IMR-90 (cell line): ENCODE results near the gene DPH7. TPM values are rescaled to one million over a fixed set of nuclear protein-coding genes. Genes with fewer than 3 reads are reported as not detected.
A peak's percentile ranks its signal among the peaks of the same experiment; 100 is the strongest.

Experiments
- ATAC-seq: fragments of 200-7000 bp; cut with Tn5 transposase; 2 replicates; pipeline ENCODE4 v1.9.1; 2020; ENCODE audit warnings: low read depth, mild to moderate bottlenecking, moderate library complexity
- BruUV-seq: library from RNA; stranded (reverse); fragments of 400-500 nt; replicated peaks from 2 replicates; lab custom pipeline; 2021; lab: Mats Ljungman, UMichigan
- CTCF ChIA-PET: fragments of 300-600 bp; formaldehyde crosslinking; extraction: SDS; loops from one replicate; lab custom pipeline; 2021; ENCODE audit warnings: antibody characterized with exemption; lab: Yijun Ruan, JAX
- POLR2A ChIA-PET: fragments of 300-600 bp; sonication (Branson Sonifier 250); formaldehyde crosslinking; loops from one replicate; lab custom pipeline; 2022; ENCODE audit warnings: antibody characterized with exemption; ENCODE audit not compliant: unreplicated experiment; lab: Charles Lee
- DNase-seq: peaks from one replicate; pipeline ENCODE4 v3.0.0; 2013
- H2AFZ ChIP-seq: replicated peaks from 2 replicates; pipeline ENCODE3; 2013; ENCODE audit warnings: low read length, mild to moderate bottlenecking; ENCODE audit not compliant: poor library complexity
- H2AK5ac ChIP-seq: 2 replicates; pipeline ENCODE4 v1.6.1; 2013; ENCODE audit warnings: low read depth, low read length, inconsistent platforms
- H2AK9ac ChIP-seq: replicated peaks from 2 replicates; pipeline ENCODE3; 2013; ENCODE audit warnings: mild to moderate bottlenecking, low read depth, low read length, moderate library complexity; ENCODE audit not compliant: poor library complexity
- H2BK120ac ChIP-seq: 2 replicates; pipeline ENCODE4 v1.6.1; 2013; ENCODE audit warnings: low read depth, low read length, inconsistent platforms
- H2BK15ac ChIP-seq: 3 replicates; pipeline ENCODE4 v1.6.1; 2013; ENCODE audit warnings: low read depth, low read length, inconsistent platforms
- H2BK20ac ChIP-seq: 2 replicates; pipeline ENCODE4 v1.6.1; 2013; ENCODE audit warnings: low read depth, mild to moderate bottlenecking, inconsistent platforms, low read length, moderate library complexity
- H2BK5ac ChIP-seq: 2 replicates; pipeline ENCODE4 v1.6.1; 2013; ENCODE audit warnings: mild to moderate bottlenecking, low read depth, low read length, inconsistent platforms; ENCODE audit not compliant: poor library complexity, severe bottlenecking
- H3K14ac ChIP-seq: replicated peaks from 2 replicates; pipeline ENCODE4 v1.6.1; 2013; ENCODE audit warnings: low read depth, low read length, inconsistent platforms
- H3K18ac ChIP-seq: 2 replicates; pipeline ENCODE4 v1.6.1; 2013; ENCODE audit warnings: low read depth, low read length, control low read depth
- H3K23ac ChIP-seq: 2 replicates; pipeline ENCODE4 v1.6.1; 2013; ENCODE audit warnings: low read depth, low read length, inconsistent platforms
- H3K27ac ChIP-seq: 2 replicates; pipeline ENCODE4 v1.5.1; 2013; ENCODE audit warnings: mild to moderate bottlenecking, control low read depth, low read length; ENCODE audit not compliant: insufficient read depth
- H3K27me3 ChIP-seq: 2 replicates; pipeline ENCODE4 v1.6.1; 2013; ENCODE audit warnings: low read length; ENCODE audit not compliant: control insufficient read depth, insufficient read depth
- H3K36me3 ChIP-seq: 2 replicates; pipeline ENCODE4 v1.6.1; 2013; ENCODE audit warnings: low read length, mixed read lengths; ENCODE audit not compliant: control insufficient read depth, insufficient read depth
- H3K4ac ChIP-seq: 2 replicates; pipeline ENCODE4 v1.6.1; 2013; ENCODE audit warnings: low read depth, low read length, inconsistent platforms
- H3K4me1 ChIP-seq: 2 replicates; pipeline ENCODE4 v1.6.1; 2013; ENCODE audit warnings: low read length, mixed read lengths; ENCODE audit not compliant: control insufficient read depth, insufficient read depth
- H3K4me2 ChIP-seq: 2 replicates; pipeline ENCODE4 v1.6.1; 2013; ENCODE audit warnings: low read depth, mild to moderate bottlenecking, control low read depth, low read length, moderate library complexity
- H3K4me3 ChIP-seq: 2 replicates; pipeline ENCODE4 v1.5.1; 2013; ENCODE audit warnings: low read depth, mild to moderate bottlenecking, control low read depth, low read length, moderate library complexity; ENCODE audit not compliant: insufficient read depth
- H3K56ac ChIP-seq: 2 replicates; pipeline ENCODE4 v1.6.1; 2013; ENCODE audit warnings: low read length, inconsistent platforms; ENCODE audit not compliant: insufficient read depth; ENCODE audit errors: extremely low read depth
- H3K79me1 ChIP-seq, 2 experiments: 2 replicates each; pipeline ENCODE4 v1.6.1; 2013; ENCODE audit warnings: low read length in 2 of 2, inconsistent platforms in 1 of 2, low read depth in 1 of 2
- H3K9ac ChIP-seq: 2 replicates; pipeline ENCODE4 v1.6.1; 2013; ENCODE audit warnings: low read depth, low read length, control low read depth
- H3K9me1 ChIP-seq: 2 replicates; pipeline ENCODE4 v1.6.1; 2013; ENCODE audit warnings: low read length, inconsistent platforms; ENCODE audit not compliant: insufficient read depth
- H3K9me3 ChIP-seq: 2 replicates; pipeline ENCODE4 v1.6.1; 2013; ENCODE audit warnings: low read length; ENCODE audit not compliant: control insufficient read depth, insufficient read depth
- H4K20me1 ChIP-seq: 2 replicates; pipeline ENCODE4 v1.6.1; 2013; ENCODE audit warnings: low read length, inconsistent platforms; ENCODE audit not compliant: insufficient read depth
- H4K5ac ChIP-seq: 2 replicates; pipeline ENCODE4 v1.6.1; 2013; ENCODE audit warnings: mild to moderate bottlenecking, low read depth, low read length, control low read depth
- H4K8ac ChIP-seq, 2 experiments: 2 replicates each; pipeline ENCODE4 v1.6.1; 2013; ENCODE audit warnings: low read depth in 2 of 2, low read length in 2 of 2, control low read depth in 1 of 2, inconsistent platforms in 1 of 2
- H4K91ac ChIP-seq: 2 replicates; pipeline ENCODE4 v1.6.1; 2013; ENCODE audit warnings: low read depth, low read length, inconsistent platforms; ENCODE audit not compliant: insufficient read depth
- BHLHE40 ChIP-seq: fragments of 150-350 bp; IDR thresholded peaks from 2 replicates; pipeline ENCODE4 v1.6.1; 2016; ENCODE audit warnings: mild to moderate bottlenecking, low read depth, low read length
- CEBPB ChIP-seq: IDR thresholded peaks from 2 replicates; pipeline ENCODE4 v1.6.1; 2012; ENCODE audit warnings: low read depth, low read length, improper control_type of control experiment
- FOS ChIP-seq: fragments of 150-350 bp; IDR thresholded peaks from 2 replicates; pipeline ENCODE4 v1.6.1; 2016; ENCODE audit warnings: low read depth, low read length
- MAFK ChIP-seq: IDR thresholded peaks from 2 replicates; pipeline ENCODE4 v1.6.1; 2012; ENCODE audit warnings: low read depth, low read length, improper control_type of control experiment
- MAZ ChIP-seq: IDR thresholded peaks from 2 replicates; pipeline ENCODE4 v1.6.1; 2012; ENCODE audit warnings: low read depth, mild to moderate bottlenecking, low read length, improper control_type of control experiment, moderate library complexity, borderline replicate concordance
- MXI1 ChIP-seq: IDR thresholded peaks from 2 replicates; pipeline ENCODE4 v1.6.1; 2012; ENCODE audit warnings: low read depth, mild to moderate bottlenecking, low read length, moderate library complexity, borderline replicate concordance
- NFE2L2 ChIP-seq: fragments of 150-350 bp; IDR thresholded peaks from 2 replicates; pipeline ENCODE4 v1.6.1; 2016; ENCODE audit warnings: low read depth, mild to moderate bottlenecking, low read length
- POLR2A ChIP-seq: IDR thresholded peaks from 2 replicates; pipeline ENCODE4 v1.6.1; 2012; ENCODE audit warnings: mild to moderate bottlenecking, low read depth, low read length
- RAD21 ChIP-seq: IDR thresholded peaks from 2 replicates; pipeline ENCODE4 v1.6.1; 2012; ENCODE audit warnings: low read length, improper control_type of control experiment
- RCOR1 ChIP-seq: IDR thresholded peaks from 2 replicates; pipeline ENCODE4 v1.6.1; 2012; ENCODE audit warnings: mild to moderate bottlenecking, low read length, improper control_type of control experiment; ENCODE audit not compliant: insufficient replicate concordance
- RFX5 ChIP-seq: IDR thresholded peaks from 2 replicates; pipeline ENCODE4 v1.8.0; 2012; ENCODE audit warnings: low read depth, mild to moderate bottlenecking, low read length, moderate library complexity
- SMC3 ChIP-seq: fragments of 150-350 bp; IDR thresholded peaks from 2 replicates; pipeline ENCODE4 v1.6.1; 2016; ENCODE audit warnings: low read depth, mild to moderate bottlenecking, antibody characterized with exemption, low read length, moderate library complexity
- USF2 ChIP-seq: fragments of 150-350 bp; IDR thresholded peaks from 2 replicates; pipeline ENCODE4 v1.6.1; 2017; ENCODE audit warnings: mild to moderate bottlenecking, antibody characterized with exemption, low read length, low read depth
- WGBS, 2 experiments: methylation state at CpG; one replicate each; pipeline versions ENCODE4 v1.1.5 to v1.1.7; 2013; ENCODE audit warnings: missing lambda C conversion rate in 2 of 2; ENCODE audit not compliant: insufficient read length in 1 of 2; ENCODE audit errors: extremely low coverage in 2 of 2; 5-methylcytosine and 5-hydroxymethylcytosine counted together
- dilution Hi-C: fragments of 300-500 bp; cut with HindIII; formaldehyde crosslinking; loops from one replicate; pipeline ENCODE4 v1.14.3; 2018; ENCODE audit warnings: low sequenced_read_pairs; ENCODE audit not compliant: unreplicated experiment
- in situ Hi-C: fragments of 300-500 bp; cut with MboI; formaldehyde crosslinking; loops from 3 replicates; pipeline ENCODE4 v1.14.3; 2019; ENCODE audit warnings: low sequenced_read_pairs, inconsistent platforms, mixed read lengths
- intact Hi-C: fragments of 100-400 bp; cut with micrococcal nuclease; formaldehyde crosslinking; loops from 2 replicates; pipeline ENCODE4 v1.10.0; 2022
- polyA plus RNA-seq, 3 experiments: library from polyadenylated mRNA; depleted of rRNA; stranded (reverse); fragments of >200 nt; gene quantifications; 2 replicates each; pipeline ENCODE4 v1.2.3, GENCODE V29; 2012; ENCODE audit warnings: low replicate concordance in 1 of 3
- total RNA-seq: library from RNA; depleted of rRNA; stranded (reverse); fragments of >200 nt; gene quantifications from 2 replicates; pipeline ENCODE4 v1.2.3, GENCODE V29; 2012
- TF ChIP-seq, protein P1 (sequence below): fragments of 150-350 bp; IDR thresholded peaks from 2 replicates; pipeline ENCODE4 v1.6.1; 2016; ENCODE audit warnings: low read depth, mild to moderate bottlenecking, low read length, moderate library complexity, borderline replicate concordance
- TF ChIP-seq, protein P2 (sequence below): conservative IDR thresholded peaks from 2 replicates; pipeline ENCODE4 v1.5.1; 2012; ENCODE audit warnings: mild to moderate bottlenecking, low read depth, low read length, improper control_type of control experiment

The DPH7 gene
- total and polyA plus RNA-seq, 2 of the 4 experiments (the other 2 are of a cell fraction): 12.5 to 33.7 TPM

DNA sequence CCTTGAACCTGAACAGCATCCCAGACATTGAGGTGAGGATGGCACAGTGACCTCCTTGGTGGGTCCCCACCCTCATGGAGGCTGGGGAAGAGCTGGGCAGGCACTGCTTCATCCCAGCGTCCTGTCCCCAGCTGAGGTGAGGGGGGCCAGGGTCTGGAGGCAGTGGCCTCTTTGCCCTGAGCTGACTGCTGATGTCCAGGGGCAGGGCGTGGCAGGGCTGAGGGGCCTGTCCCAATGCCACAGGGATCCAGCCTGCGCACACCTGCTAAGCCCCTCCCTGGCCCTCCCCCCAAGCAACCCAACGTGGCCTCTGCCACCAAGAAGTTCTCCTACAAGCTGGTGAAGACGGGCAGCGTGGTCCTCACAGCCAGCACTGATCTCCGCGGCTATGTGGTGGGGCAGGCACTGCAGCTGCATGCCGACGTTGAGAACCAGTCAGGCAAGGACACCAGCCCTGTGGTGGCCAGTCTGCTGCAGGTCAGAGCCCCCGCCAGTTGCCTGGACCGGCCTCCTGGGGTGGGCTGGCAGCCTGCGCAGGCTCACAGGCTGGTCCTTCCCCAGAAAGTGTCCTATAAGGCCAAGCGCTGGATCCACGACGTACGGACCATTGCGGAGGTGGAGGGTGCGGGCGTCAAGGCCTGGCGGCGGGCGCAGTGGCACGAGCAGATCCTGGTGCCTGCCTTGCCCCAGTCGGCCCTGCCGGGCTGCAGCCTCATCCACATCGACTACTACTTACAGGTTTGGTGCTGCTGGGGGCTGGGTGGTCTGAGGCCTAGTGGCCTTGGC is 35.2 kb upstream of the DPH7 start:
- Histone ChIP-seq H4K8ac (no peak overlapping the region), H2BK20ac (no peak overlapping the region), H2BK120ac (no peak overlapping the region), H3K14ac (no peak overlapping the region), H3K18ac (no peak overlapping the region), H3K56ac (no peak overlapping the region), H3K23ac (no peak overlapping the region), H2AK9ac (no peak overlapping the region), H3K36me3 (peaks cover 26% of the 10 kb centered on the region), H3K9me1 (peaks cover 29% of the 10 kb centered on the region), H3K4ac (no peak overlapping the region), H4K20me1 (peaks cover 15% of the 10 kb centered on the region; the same call in 1 of the 2 replicates), H3K4me2 (no peak overlapping the region), H2BK15ac (no peak overlapping the region), H3K9me3 (no peaks in the 10 kb centered on the region), H3K4me1 (peaks cover 16% of the 10 kb centered on the region), H2AFZ (no peak overlapping the region), H3K79me1 (peaks cover 24 to 59% of the 10 kb centered on the region in 2 experiments), H3K27ac (no peak overlapping the region), H3K9ac (no peak overlapping the region), H4K5ac (no peak overlapping the region), H3K4me3 (no peak overlapping the region), H3K27me3 (no peaks in the 10 kb centered on the region), H4K91ac (no peak overlapping the region), H2BK5ac (no peak overlapping the region), H2AK5ac (0 out of 2 replicates have a peak overlapping the region, but pooled peaks have one; percentile 15)
- ATAC-seq: no peak
- CTCF ChIA-PET: no interaction called here
- dilution Hi-C loops (no loop called here), in situ Hi-C loops (no loop called here), intact Hi-C loops (no loop called here)
- POLR2A ChIA-PET: no interaction called here
- DNase-seq: no peak
- 98% methylated on average over 13 of the region's 27 CpGs; no CpG with 5 or more reads in 1 of the 2 experiments for WGBS, 2 experiments
- no TSS peak for BruUV-seq
- no peak for TF ChIP-seq FOS
- no peak for TF ChIP-seq CEBPB
- TF ChIP-seq MXI1: no peak
- TF ChIP-seq MAZ: no peak
- TF ChIP-seq NFE2L2: no peak
- no peak for TF ChIP-seq MAFK
- TF ChIP-seq RAD21: no peak
- TF ChIP-seq, protein P1, sequence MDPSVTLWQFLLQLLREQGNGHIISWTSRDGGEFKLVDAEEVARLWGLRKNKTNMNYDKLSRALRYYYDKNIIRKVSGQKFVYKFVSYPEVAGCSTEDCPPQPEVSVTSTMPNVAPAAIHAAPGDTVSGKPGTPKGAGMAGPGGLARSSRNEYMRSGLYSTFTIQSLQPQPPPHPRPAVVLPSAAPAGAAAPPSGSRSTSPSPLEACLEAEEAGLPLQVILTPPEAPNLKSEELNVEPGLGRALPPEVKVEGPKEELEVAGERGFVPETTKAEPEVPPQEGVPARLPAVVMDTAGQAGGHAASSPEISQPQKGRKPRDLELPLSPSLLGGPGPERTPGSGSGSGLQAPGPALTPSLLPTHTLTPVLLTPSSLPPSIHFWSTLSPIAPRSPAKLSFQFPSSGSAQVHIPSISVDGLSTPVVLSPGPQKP: no peak
- TF ChIP-seq RCOR1: no peak
- TF ChIP-seq, protein P2, sequence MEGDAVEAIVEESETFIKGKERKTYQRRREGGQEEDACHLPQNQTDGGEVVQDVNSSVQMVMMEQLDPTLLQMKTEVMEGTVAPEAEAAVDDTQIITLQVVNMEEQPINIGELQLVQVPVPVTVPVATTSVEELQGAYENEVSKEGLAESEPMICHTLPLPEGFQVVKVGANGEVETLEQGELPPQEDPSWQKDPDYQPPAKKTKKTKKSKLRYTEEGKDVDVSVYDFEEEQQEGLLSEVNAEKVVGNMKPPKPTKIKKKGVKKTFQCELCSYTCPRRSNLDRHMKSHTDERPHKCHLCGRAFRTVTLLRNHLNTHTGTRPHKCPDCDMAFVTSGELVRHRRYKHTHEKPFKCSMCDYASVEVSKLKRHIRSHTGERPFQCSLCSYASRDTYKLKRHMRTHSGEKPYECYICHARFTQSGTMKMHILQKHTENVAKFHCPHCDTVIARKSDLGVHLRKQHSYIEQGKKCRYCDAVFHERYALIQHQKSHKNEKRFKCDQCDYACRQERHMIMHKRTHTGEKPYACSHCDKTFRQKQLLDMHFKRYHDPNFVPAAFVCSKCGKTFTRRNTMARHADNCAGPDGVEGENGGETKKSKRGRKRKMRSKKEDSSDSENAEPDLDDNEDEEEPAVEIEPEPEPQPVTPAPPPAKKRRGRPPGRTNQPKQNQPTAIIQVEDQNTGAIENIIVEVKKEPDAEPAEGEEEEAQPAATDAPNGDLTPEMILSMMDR: no peak
- TF ChIP-seq USF2: no peak
- no peak for TF ChIP-seq POLR2A
- TF ChIP-seq RFX5: no peak
- TF ChIP-seq BHLHE40: no peak
- TF ChIP-seq SMC3: no peak
